Activated naive CD4-positive, alpha-beta T cell treated with anti-CD3 and anti-CD28 coated beads, Interleukin-2, amount 10 ng/mL, durations not matched to agents 7 days and 5 days (primary cell): Measurements from ENCODE around the gene KIF25.

Experiments used
- CTCF ChIA-PET: fragments of 350-600 bp; sonication (Branson Sonifier 250); formaldehyde crosslinking; loops from one replicate; lab custom pipeline; 2021; ENCODE audit warnings: antibody characterized with exemption; lab: Charles Lee
- DNase-seq: peaks from one replicate; pipeline ENCODE4 v3.0.0-alpha.2; 2020
- H3K27ac Mint-ChIP-seq: one replicate; pipeline ENCODE4 v1.8.0; 2021; ENCODE audit warnings: mild to moderate bottlenecking, moderate library complexity, mixed read lengths
- H3K27me3 Mint-ChIP-seq: one replicate; pipeline ENCODE4 v1.8.0; 2021; ENCODE audit warnings: mild to moderate bottlenecking, mixed read lengths
- H3K36me3 Mint-ChIP-seq: one replicate; pipeline ENCODE4 v1.8.0; 2021; ENCODE audit warnings: mixed read lengths
- H3K4me1 Mint-ChIP-seq: one replicate; pipeline ENCODE4 v1.8.0; 2021; ENCODE audit warnings: mixed read lengths
- H3K4me3 Mint-ChIP-seq: one replicate; pipeline ENCODE4 v1.8.0; 2021; ENCODE audit warnings: mild to moderate bottlenecking, moderate library complexity, mixed read lengths
- H3K9me3 Mint-ChIP-seq: one replicate; pipeline ENCODE4 v1.8.0; 2021; ENCODE audit warnings: mixed read lengths

The KIF25 gene

GRCh38 chr6:167997642-167998041 is at the start of gene KIF25:
Gene KIF25 (plus strand): TSS chr6:167997671. CDS start chr6:168029586, 31,915 bp downstream.
- Mint-ChIP-seq H3K36me3 (no peaks in the 10 kb centered on the region), H3K4me3 (no peak within 1 kb of the TSS), H3K27me3 (no peaks in the 10 kb centered on the region), H3K9me3 (peaks cover 2% of the 10 kb centered on the region), H3K4me1 (no peaks in the 10 kb centered on the region), H3K27ac (no peak within 1 kb of the TSS)
- CTCF ChIA-PET = no interaction called here
- no peak for DNase-seq

GRCh38 chr6:167947716-167948115 is 49.8 kb upstream of the KIF25 start:
- CTCF ChIA-PET = interaction anchor here (0.7 kb wide), 1 partner anchor 193 kb away, joined by 3 read pairs; no protein-coding TSS in a partner anchor
- DNase-seq = no peak
- Mint-ChIP-seq H3K27ac (no peak overlapping the region), H3K36me3 (peaks cover 6% of the 10 kb centered on the region), H3K4me1 (no peaks in the 10 kb centered on the region), H3K9me3 (no peaks in the 10 kb centered on the region), H3K4me3 (no peak overlapping the region), H3K27me3 (no peaks in the 10 kb centered on the region)

GRCh38 chr6:167948716-167949115 is 48.8 kb upstream of the KIF25 start:
- no peak overlapping the region for H3K27ac Mint-ChIP-seq
- CTCF ChIA-PET = no interaction called here
- H3K4me3 Mint-ChIP-seq = no peak overlapping the region
- H3K36me3 Mint-ChIP-seq = peaks cover 6% of the 10 kb centered on the region
- no peaks in the 10 kb centered on the region for H3K27me3 Mint-ChIP-seq
- no peaks in the 10 kb centered on the region for H3K9me3 Mint-ChIP-seq
- H3K4me1 Mint-ChIP-seq = no peaks in the 10 kb centered on the region
- no peak for DNase-seq

GRCh38 chr6:167949121-167949684 is 48.3 kb upstream of the KIF25 start:
- Mint-ChIP-seq H3K4me1 (no peaks in the 10 kb centered on the region), H3K27ac (no peak overlapping the region), H3K9me3 (no peaks in the 10 kb centered on the region), H3K27me3 (no peaks in the 10 kb centered on the region), H3K36me3 (peaks cover 6% of the 10 kb centered on the region), H3K4me3 (no peak overlapping the region)
- CTCF ChIA-PET = no interaction called here
- no peak for DNase-seq

GRCh38 chr6:167951781-167952511 is 45.5 kb upstream of the KIF25 start:
- Mint-ChIP-seq H3K4me3 (no peak overlapping the region), H3K4me1 (no peaks in the 10 kb centered on the region), H3K36me3 (peaks cover 5% of the 10 kb centered on the region), H3K27me3 (no peaks in the 10 kb centered on the region), H3K27ac (no peak overlapping the region), H3K9me3 (no peaks in the 10 kb centered on the region)
- CTCF ChIA-PET = no interaction called here
- DNase-seq = no peak

GRCh38 chr6:167952512-167952859 is 45.0 kb upstream of the KIF25 start:
- CTCF ChIA-PET = no interaction called here
- H3K36me3 Mint-ChIP-seq = peaks cover 5% of the 10 kb centered on the region
- H3K9me3 Mint-ChIP-seq = no peaks in the 10 kb centered on the region

GRCh38 chr6:167953551-167953950 is 43.9 kb upstream of the KIF25 start:
- CTCF ChIA-PET = no interaction called here
- Mint-ChIP-seq H3K4me1 (no peaks in the 10 kb centered on the region), H3K27me3 (no peaks in the 10 kb centered on the region), H3K4me3 (no peak overlapping the region), H3K27ac (no peak overlapping the region), H3K9me3 (no peaks in the 10 kb centered on the region), H3K36me3 (peaks cover 3% of the 10 kb centered on the region)
- DNase-seq = no peak

More at GRCh38 chr6:167952512-167952859, 45.0 kb upstream of the KIF25 start:
- no peak overlapping the region for H3K27ac Mint-ChIP-seq
- DNase-seq = no peak
- H3K27me3 Mint-ChIP-seq = no peaks in the 10 kb centered on the region
- no peak overlapping the region for H3K4me3 Mint-ChIP-seq
- H3K4me1 Mint-ChIP-seq = no peaks in the 10 kb centered on the region

- H3K4me1 Mint-ChIP-seq = no peaks in the 10 kb centered on the region
- no peak overlapping the region for H3K4me3 Mint-ChIP-seq
- H3K36me3 Mint-ChIP-seq = peaks cover 3% of the 10 kb centered on the region
- no peak overlapping the region for H3K27ac Mint-ChIP-seq
- no peaks in the 10 kb centered on the region for H3K27me3 Mint-ChIP-seq
- no peaks in the 10 kb centered on the region for H3K9me3 Mint-ChIP-seq
- DNase-seq = no peak
- CTCF ChIA-PET = no interaction called here
These were observed 43.3 kb upstream of the KIF25 start for GRCh38 chr6:167954151-167954550.

GRCh38 chr6:167956491-167956890 is 41.0 kb upstream of the KIF25 start:
- H3K36me3 Mint-ChIP-seq = no peaks in the 10 kb centered on the region
- no peak overlapping the region for H3K27ac Mint-ChIP-seq
- DNase-seq = no peak
- H3K4me1 Mint-ChIP-seq = no peaks in the 10 kb centered on the region
- no peak overlapping the region for H3K4me3 Mint-ChIP-seq
- H3K27me3 Mint-ChIP-seq = no peaks in the 10 kb centered on the region
- no peaks in the 10 kb centered on the region for H3K9me3 Mint-ChIP-seq
- CTCF ChIA-PET = no interaction called here

- H3K27ac Mint-ChIP-seq = no peak overlapping the region
- no peaks in the 10 kb centered on the region for H3K36me3 Mint-ChIP-seq
- CTCF ChIA-PET = interaction anchor here (0.7 kb wide), 1 partner anchor 21 kb away, joined by 4 read pairs; no protein-coding TSS in a partner anchor
- H3K4me3 Mint-ChIP-seq = no peak overlapping the region
- no peaks in the 10 kb centered on the region for H3K4me1 Mint-ChIP-seq
- H3K27me3 Mint-ChIP-seq = no peaks in the 10 kb centered on the region
- DNase-seq = no peak
- no peaks in the 10 kb centered on the region for H3K9me3 Mint-ChIP-seq
These were observed 40.4 kb upstream of the KIF25 start for GRCh38 chr6:167956983-167957492.

- no peaks in the 10 kb centered on the region for H3K9me3 Mint-ChIP-seq
- CTCF ChIA-PET = interaction anchor here (0.7 kb wide), 1 partner anchor 22 kb away, joined by 4 read pairs; no protein-coding TSS in a partner anchor
- no peak overlapping the region for H3K4me3 Mint-ChIP-seq
- H3K27ac Mint-ChIP-seq = no peak overlapping the region
- no peaks in the 10 kb centered on the region for H3K27me3 Mint-ChIP-seq
- H3K36me3 Mint-ChIP-seq = no peaks in the 10 kb centered on the region
- H3K4me1 Mint-ChIP-seq = no peaks in the 10 kb centered on the region
- DNase-seq = no peak
These were observed 39.8 kb upstream of the KIF25 start for GRCh38 chr6:167957626-167958025.

- Mint-ChIP-seq H3K4me3 (no peak overlapping the region), H3K4me1 (no peaks in the 10 kb centered on the region), H3K36me3 (no peaks in the 10 kb centered on the region), H3K27me3 (no peaks in the 10 kb centered on the region), H3K27ac (no peak overlapping the region), H3K9me3 (no peaks in the 10 kb centered on the region)
- DNase-seq = no peak
- CTCF ChIA-PET = no interaction called here
These were observed 36.9 kb upstream of the KIF25 start for GRCh38 chr6:167960579-167960978.

- Mint-ChIP-seq H3K36me3 (no peaks in the 10 kb centered on the region), H3K9me3 (no peaks in the 10 kb centered on the region), H3K27me3 (no peaks in the 10 kb centered on the region), H3K4me1 (no peaks in the 10 kb centered on the region), H3K27ac (no peak overlapping the region), H3K4me3 (no peak overlapping the region)
- CTCF ChIA-PET = no interaction called here
- no peak for DNase-seq
These were observed 34.8 kb upstream of the KIF25 start for GRCh38 chr6:167962711-167963110.

GRCh38 chr6:167963589-167964057 is 33.8 kb upstream of the KIF25 start:
- H3K4me1 Mint-ChIP-seq = no peaks in the 10 kb centered on the region
- H3K9me3 Mint-ChIP-seq = no peaks in the 10 kb centered on the region
- CTCF ChIA-PET = no interaction called here
- DNase-seq = no peak
- no peak overlapping the region for H3K27ac Mint-ChIP-seq
- H3K36me3 Mint-ChIP-seq = no peaks in the 10 kb centered on the region
- H3K27me3 Mint-ChIP-seq = no peaks in the 10 kb centered on the region
- no peak overlapping the region for H3K4me3 Mint-ChIP-seq
